Measurements from ENCODE around the gene RCSD1.

The RCSD1 gene

GRCh38 chr1:167671727-167672511, 41.9 kb downstream of the RCSD1 start:
- no peak for DNase-seq

DNA sequence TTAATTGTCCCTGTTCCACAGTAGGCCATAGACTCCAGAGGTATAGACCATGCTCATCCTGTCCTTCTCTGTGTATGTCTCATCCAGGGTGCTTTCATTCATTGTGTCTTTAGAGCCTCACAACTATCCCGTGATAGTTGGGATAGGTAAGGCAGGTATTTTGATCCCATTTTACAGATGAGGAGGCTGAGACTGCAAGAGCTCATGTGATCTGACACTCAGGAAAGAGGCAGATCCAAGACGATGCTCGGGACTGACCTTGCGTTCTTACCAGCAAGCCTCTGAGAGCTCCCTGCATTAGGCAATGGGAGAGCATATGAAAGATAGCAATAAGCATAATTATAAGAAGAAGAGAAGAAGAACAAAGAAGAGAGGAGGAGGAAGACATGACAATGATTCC, 42.8 kb downstream of the RCSD1 start:
- no peak for DNase-seq

GRCh38 chr1:167673265-167673664, 43.2 kb downstream of the RCSD1 start:
- DNase-seq: no peak

DNA sequence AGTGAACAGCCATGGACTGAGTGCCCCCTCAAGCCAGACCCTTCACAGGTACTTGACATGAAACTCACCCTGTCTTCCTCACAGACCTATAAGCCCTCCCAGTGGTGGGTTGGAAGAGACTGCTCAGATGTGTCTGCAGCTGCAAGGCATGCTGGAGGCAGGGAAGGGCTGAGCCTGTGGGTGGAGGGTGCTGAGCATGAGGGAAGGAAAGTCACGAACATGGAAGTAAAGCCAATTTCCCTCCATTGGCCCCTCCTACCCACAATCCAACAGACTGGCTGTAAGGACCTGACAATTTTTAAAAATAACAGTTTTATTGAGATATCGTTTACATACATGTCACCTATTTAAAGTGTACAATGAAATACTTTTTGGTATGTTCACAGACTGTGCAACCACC, 44.1 kb downstream of the RCSD1 start:
- no peak for DNase-seq

GRCh38 chr1:167675440-167675839, 45.4 kb downstream of the RCSD1 start:
- no peak for DNase-seq

- DNase-seq: no peak
These were observed 46.3 kb downstream of the RCSD1 start for GRCh38 chr1:167676205-167676915.

DNA sequence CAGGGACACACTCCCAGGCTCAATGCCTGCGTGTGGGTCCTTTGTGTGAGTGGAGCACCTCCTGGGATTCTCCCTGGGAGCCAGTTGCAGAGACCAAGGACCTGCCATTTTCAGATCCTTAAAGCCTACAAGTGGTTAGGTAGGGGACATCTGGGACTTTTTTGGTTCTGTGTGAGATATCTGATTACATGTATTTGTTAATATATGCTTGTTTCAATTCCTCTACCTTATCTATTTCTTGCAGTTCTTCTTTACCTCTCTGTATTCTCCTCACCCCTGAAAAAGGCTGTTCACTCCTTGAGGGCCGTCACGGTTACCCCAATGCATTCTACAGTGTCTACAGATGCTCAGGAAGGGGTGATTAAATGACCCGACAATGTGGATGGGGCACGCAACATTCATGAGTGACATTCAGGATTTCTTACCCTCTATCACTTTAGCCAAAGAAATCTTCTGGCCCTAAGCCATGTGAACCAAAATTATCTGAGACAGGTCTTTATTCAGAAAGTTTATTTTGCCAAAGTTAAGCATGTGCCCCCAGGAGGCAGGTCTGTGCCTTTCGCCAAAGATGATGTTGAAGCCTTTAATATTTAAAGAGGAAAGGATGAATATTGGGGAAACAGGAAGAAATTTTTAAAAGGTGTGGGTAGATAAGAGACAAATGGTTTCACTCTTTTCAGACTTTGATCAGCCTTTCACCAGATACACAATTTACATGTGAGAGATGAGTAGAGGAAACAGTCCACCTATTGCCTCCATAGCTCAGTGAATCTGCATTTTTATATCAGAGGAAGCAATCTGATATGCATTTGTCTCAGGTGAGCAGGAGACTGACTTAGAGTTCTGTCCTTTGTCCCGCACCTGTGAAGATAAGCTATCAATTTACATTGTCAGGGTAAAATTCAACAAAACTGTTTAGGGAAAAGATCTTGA, 47.1 kb downstream of the RCSD1 start:
- DNase-seq: no peak

- DNase-seq: no peak
These were observed 48.4 kb downstream of the RCSD1 start for GRCh38 chr1:167678422-167678821.

DNA sequence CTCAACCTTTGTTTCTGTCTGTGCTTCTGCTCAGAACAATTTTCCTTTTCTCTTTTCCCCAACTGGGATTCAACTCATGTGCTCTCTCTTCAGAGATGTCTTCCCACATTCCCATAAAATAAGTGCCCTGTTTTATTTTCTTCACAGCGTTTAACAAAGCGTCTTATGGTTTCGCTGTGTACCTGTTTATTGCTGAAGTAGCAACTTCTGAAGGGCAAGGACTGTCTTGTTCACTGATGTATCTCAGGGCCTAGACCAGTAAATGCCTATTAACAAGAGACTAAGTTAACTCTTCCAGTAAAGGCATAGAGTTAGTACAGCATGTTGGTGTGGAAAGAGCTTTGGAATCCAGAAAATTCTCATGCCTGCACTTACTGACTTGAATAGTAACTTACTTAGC, 48.8 kb downstream of the RCSD1 start:
- no peak for DNase-seq

- no peak for DNase-seq
These were observed 49.7 kb downstream of the RCSD1 start for GRCh38 chr1:167679714-167680113.

DNA sequence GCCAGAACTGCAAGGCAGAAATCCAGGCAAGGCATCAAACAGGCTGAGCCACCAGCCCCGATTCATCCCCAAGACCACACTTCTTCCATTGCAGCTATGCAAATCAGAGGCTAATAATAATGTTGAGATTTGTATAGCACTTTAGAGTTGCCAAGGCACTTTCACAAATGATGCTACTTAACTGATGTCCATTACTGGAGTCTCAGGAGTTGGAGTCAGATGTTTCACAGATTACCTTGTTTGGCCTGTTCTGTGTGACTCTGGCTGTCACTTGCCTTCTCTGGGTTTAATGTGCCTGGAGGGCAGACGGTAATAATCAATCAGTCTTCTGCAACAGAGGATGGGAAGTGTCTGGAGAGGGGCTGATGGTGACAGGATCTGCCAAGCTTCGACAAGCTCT, 51.0 kb downstream of the RCSD1 start:
- DNase-seq: no peak

DNA sequence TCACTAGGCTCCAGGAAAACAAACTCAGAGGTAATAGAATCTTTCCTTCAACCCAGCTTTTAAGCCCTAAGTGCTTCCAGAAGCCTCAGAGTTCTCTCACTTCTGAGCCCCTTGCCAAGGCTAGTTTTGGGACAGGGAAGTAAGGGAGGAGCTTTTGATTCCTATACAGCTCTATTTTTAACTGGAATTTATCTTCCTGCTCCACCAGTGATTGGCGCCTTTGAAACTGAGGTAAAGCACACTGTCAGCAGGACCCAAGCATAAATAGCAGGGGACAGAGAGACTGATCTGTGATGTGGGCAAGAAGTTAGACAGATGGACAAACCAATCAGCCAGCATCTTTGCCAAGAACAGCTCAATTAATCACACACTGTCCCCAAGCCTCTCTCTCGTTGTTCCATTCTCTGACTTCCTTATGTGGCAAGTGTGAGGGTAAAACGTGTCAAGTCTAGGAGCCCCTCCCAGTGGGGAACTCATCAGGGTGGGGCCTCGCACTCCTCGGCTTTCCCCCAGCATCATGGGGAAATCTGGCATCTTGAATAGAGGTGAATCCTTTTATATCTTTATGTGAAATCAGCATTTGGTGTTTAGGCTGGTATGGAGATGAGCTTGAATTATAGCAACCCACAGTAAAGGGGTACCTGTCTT, 51.5 kb downstream of the RCSD1 start:
- no peak for DNase-seq

DNA sequence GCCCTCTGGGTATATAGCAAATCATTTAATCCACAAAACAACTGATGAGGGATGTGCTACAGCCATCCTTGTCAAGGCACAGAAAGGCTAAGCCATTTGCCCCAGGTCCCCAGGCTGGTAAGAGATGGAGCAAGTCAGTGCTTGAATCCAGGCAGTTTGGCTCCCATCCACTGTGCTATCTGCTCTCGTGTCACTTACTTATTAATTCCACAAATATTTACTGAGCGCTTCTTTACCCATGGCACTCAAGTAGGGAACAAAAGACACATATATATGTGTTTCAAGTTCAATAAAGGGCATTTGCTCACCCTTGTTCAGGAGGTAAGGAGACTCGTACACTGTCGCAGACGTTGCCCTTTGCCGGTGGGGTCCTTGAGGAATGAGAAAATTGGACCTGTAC, 53.2 kb downstream of the RCSD1 start:
- no peak for DNase-seq

DNA sequence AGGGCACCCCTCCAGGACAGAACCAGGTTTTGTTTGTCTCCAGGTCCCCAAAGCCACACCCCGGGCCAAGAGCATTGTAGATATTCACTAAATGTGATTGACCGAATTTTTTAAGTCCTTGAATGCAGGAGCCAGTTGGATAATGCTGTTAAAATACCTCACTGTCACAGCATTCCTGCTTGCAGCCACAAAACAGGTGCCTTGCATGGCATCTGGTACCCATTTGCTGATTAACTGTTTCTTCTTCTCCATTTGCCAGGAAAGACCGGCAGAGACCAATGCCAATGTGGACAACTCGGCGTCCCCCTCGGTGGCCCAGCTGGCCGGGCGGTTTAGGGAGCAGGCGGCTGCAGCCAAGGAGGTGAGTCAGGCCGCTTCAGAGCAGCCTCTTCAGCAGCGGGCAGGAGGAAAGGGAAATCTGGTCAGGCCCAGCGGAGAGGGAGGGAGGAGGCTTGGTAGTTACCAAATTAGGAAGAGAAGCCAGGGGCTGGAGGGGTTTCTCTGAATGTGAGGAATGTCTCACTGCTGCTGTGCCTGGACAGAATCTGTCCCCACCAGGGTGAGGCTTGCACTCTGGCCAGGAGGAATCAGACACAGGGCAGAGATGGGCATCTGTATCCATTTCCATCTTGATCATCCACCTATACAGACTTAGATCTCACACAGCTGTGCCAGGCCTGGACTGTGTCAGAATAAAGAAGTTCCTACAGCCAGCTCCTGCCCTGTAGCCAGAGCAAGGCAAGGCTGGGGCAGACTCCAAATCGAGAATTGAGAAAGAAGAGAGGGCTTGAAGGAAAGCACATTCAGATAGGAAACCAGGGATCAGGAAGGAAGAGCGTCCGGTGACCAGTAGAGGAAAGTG, 53.8 kb downstream of the RCSD1 start:
- no peak for DNase-seq

DNA sequence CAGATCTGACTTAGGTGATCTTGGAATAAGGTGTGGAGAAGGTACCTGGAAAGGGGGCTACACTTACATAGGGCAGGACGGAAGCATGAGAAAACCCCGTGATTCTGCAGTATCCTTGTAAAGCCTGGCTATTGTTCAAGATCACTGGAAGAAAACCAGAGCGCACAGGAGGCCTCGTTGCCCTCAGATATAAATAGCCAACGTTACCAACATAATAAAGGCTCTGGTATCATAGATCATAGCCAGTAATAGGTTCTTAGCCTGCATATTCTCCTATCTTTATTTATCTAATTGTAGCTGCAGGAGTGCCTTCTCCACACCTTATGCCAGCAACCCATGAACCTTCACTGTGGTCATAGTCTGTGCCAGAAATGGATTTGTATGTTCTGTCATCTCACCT, 55.8 kb downstream of the RCSD1 start:
- DNase-seq: no peak

DNA sequence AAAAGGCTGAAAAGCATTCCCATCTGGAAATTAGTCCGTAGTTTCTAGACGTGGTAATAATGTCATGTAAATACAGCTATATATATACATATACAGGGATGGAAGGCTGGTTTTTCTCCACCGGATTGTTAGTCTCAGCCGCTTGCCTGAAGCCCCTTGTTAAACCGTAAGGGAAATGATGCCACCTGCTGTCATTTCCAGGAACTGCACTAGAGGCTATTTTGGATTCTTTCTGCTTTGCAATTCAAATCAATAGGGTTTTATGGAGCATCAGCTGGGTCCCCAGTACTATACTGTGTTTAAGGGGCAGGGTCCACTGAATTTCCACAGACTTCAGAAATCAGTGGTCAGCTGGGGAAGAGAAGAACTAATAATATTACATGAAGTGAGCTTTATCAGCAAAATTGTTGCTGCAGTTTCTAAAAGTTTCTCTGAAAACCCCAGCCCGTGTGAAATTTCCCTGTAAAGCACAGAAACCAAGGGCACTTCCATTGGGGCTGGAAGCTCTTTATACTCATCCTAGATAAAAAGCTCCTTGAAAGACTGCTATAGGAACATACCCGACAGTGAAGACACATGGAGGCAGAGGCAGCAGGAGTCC, 58.0 kb downstream of the RCSD1 start:
- DNase-seq: peak; percentile 76 to 85

DNA sequence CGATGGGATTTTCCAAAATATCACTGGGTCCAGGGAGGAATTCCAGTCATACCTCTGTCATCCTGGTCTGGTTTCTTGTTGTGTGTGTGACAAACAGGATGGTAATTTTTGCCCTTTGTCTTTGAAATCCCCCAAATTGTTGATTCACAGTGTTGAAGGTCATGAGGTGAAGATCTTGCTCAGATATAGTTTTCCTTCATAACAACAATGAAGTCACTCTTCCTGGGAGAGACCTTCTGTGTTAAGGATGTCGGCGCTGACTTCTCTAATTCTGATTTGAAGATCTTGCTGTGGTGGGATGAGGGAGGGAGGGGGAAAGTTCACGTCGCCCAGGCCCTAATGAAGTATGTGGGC, 59.5 kb downstream of the RCSD1 start:
- no peak for DNase-seq

DNA sequence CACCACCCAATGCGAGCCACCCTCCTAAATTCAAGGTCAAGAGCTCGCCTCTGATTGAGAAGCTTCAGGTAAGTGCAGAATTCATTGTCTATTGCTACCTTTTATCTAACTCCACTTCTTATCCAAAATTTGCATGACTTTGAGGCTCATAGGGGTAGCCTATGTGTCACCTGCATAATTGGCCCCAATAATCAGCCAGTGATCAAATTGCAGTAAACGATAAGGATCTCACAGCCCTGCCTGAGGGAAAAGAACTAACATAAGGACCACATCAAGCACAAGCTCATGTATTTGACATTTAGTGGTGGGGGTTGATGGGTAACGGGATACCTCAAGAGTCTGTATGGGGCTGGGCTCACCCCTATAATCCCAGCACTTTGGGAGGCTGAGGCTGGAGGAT, 60.0 kb downstream of the RCSD1 start:
- no peak for DNase-seq

- DNase-seq: no peak
These were observed 63.5 kb downstream of the RCSD1 start for GRCh38 chr1:167693425-167694045.

DNA sequence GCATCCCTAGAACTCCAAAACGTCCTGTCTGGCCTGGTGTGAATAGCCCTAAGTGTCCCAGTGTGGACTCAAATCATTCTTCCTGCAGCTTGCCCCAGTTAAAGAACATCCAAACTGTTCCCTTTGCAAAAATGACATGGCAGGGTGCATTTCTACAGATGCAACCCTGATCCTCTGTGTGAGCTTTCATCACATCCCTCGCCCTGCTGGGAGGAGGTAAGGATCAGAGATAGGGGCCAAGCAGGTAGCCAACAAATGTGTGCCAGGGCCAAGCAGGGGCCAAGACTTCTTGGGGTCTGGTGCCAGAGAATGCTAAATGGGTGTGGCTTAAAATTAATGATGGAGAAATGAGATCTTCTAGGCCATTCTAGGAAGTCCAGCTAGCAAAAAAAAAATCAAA, 64.7 kb downstream of the RCSD1 start:
- DNase-seq: no peak

DNA sequence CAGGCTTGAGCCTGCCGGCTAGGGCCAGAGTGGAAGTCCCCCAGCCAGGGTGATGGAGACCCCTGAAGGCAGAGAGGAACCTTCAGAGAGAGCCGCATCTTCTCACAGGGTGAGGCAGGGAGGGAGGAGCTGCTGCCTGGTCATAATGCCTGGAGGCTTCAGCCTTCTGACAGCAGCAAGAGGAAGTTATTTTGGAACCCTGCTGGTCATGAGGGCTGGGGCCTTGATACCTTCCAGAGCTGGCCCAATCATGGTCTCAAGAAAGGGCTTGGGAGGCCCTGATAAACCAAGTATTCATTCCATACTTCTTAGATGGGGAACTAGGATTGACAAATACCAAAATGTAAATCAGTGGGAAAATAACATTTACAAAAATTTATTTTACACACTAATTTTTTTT, 65.1 kb downstream of the RCSD1 start:
- DNase-seq: no peak

All from CD4-positive, alpha-beta T cell treated with Interferon alpha-2 for 1 hour (primary cell).